HCT116 (cell line): ENCODE results near the gene ARPC1A.

Experiments used
- CEBPB ChIP-seq: IDR thresholded peaks from 2 replicates; pipeline ENCODE4 v1.6.1; 2012; ENCODE audit warnings: low read depth
- ELF1 ChIP-seq: IDR thresholded peaks from 2 replicates; pipeline ENCODE4 v1.6.1; 2012; ENCODE audit warnings: low read depth, borderline replicate concordance
- EZH2 ChIP-seq: fragments of 200-600 bp; sonication (generic); IDR thresholded peaks from 2 replicates; pipeline ENCODE4 v1.6.1; 2017; ENCODE audit warnings: antibody characterized with exemption, mixed run types
- EZH2phosphoT487 ChIP-seq: fragments of 200-600 bp; IDR thresholded peaks from 2 replicates; pipeline ENCODE4 v1.6.1; 2018; ENCODE audit warnings: antibody characterized with exemption, borderline replicate concordance
- JUND ChIP-seq: IDR thresholded peaks from 2 replicates; pipeline ENCODE4 v1.6.1; 2012
- POLR2A ChIP-seq: IDR thresholded peaks from 2 replicates; pipeline ENCODE4 v1.7.0; 2011; ENCODE audit warnings: borderline replicate concordance; ENCODE audit not compliant: insufficient read depth, insufficient read length; ENCODE audit errors: extremely low read depth
- POLR2AphosphoS5 ChIP-seq: IDR thresholded peaks from 2 replicates; pipeline ENCODE4 v1.6.1; 2011; ENCODE audit warnings: mild to moderate bottlenecking, low read depth, low read length, moderate library complexity
- REST ChIP-seq: IDR thresholded peaks from 2 replicates; pipeline ENCODE4 v1.6.1; 2012; ENCODE audit warnings: low read depth
- TCF7L2 ChIP-seq: IDR thresholded peaks from 2 replicates; pipeline ENCODE4 v1.7.0; 2011; ENCODE audit warnings: borderline replicate concordance, inconsistent platforms; ENCODE audit not compliant: insufficient read depth, insufficient read length; ENCODE audit errors: extremely low read depth
- ZBTB33 ChIP-seq: IDR thresholded peaks from 2 replicates; pipeline ENCODE4 v1.6.1; 2011; ENCODE audit warnings: mild to moderate bottlenecking, low read length, moderate library complexity; ENCODE audit not compliant: insufficient replicate concordance; ENCODE audit errors: extremely low read depth
- TF ChIP-seq, protein P1 (sequence below), 3 experiments: fragments of 200-600 bp in 1 of 3; sonication (generic) in 1 of 3; IDR thresholded peaks in 2 of 3; conservative IDR thresholded peaks in 1 of 3; 2 replicates each; pipeline ENCODE4 v1.5.1; 2012 to 2017; ENCODE audit warnings: low read depth in 2 of 3, low read length in 2 of 3, antibody characterized with exemption in 1 of 3, borderline replicate concordance in 1 of 3, control low read depth in 1 of 3, mild to moderate bottlenecking in 1 of 3, mixed read lengths in 1 of 3, mixed run types in 1 of 3, moderate library complexity in 1 of 3; ENCODE audit not compliant: insufficient read depth in 1 of 3
- TF ChIP-seq, protein P2 (sequence below): IDR thresholded peaks from 2 replicates; pipeline ENCODE4 v1.6.1; 2012

GRCh38 chr7:99395616-99396327 is 70.1 kb downstream of the ARPC1A start:
- TF ChIP-seq, protein P1, sequence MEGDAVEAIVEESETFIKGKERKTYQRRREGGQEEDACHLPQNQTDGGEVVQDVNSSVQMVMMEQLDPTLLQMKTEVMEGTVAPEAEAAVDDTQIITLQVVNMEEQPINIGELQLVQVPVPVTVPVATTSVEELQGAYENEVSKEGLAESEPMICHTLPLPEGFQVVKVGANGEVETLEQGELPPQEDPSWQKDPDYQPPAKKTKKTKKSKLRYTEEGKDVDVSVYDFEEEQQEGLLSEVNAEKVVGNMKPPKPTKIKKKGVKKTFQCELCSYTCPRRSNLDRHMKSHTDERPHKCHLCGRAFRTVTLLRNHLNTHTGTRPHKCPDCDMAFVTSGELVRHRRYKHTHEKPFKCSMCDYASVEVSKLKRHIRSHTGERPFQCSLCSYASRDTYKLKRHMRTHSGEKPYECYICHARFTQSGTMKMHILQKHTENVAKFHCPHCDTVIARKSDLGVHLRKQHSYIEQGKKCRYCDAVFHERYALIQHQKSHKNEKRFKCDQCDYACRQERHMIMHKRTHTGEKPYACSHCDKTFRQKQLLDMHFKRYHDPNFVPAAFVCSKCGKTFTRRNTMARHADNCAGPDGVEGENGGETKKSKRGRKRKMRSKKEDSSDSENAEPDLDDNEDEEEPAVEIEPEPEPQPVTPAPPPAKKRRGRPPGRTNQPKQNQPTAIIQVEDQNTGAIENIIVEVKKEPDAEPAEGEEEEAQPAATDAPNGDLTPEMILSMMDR (IDR thresholded peaks at IDR 0.05 in 2 of 3, conservative IDR thresholded peaks at IDR 0.05 in 1 of 3; ENCODE audit: borderline replicate concordance in 1 of 3, insufficient read depth in 1 of 3, low read depth in 2 of 3, low read length in 2 of 3): peak in 1 of 3 experiments; percentile 9; a peak in 1 of 6 replicates
- TF ChIP-seq JUND (no peak), POLR2A (no peak), ZBTB33 (no peak), TCF7L2 (no peak), POLR2AphosphoS5 (peak; percentile 19; the same call in 1 of the 2 replicates), EZH2 (no peak), CEBPB (no peak), REST (no peak), ELF1 (no peak), EZH2phosphoT487 (no peak)
- TF ChIP-seq, protein P2, sequence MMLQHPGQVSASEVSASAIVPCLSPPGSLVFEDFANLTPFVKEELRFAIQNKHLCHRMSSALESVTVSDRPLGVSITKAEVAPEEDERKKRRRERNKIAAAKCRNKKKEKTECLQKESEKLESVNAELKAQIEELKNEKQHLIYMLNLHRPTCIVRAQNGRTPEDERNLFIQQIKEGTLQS: no peak
